K562 (cell line): ENCODE results near the gene CDRT15. TPM values are rescaled to one million over a fixed set of nuclear protein-coding genes. Genes with fewer than 3 reads are reported as not detected.

Experiments used
- ARID2 ChIP-seq: fragments of 450-650 bp; IDR thresholded peaks from 2 replicates; pipeline ENCODE4 v1.6.1; 2017; ENCODE audit warnings: antibody characterized with exemption, mild to moderate bottlenecking
- ARID4B ChIP-seq: sonication (generic); formaldehyde crosslinking; IDR thresholded peaks from 2 replicates; pipeline ENCODE4 v1.8.0; 2022; ENCODE audit warnings: mild to moderate bottlenecking, missing genetic modification reagents
- DPF2 ChIP-seq: fragments of 450-650 bp; IDR thresholded peaks from 2 replicates; pipeline ENCODE4 v1.6.1; 2016
- FOXM1 ChIP-seq, 2 experiments: fragments of 450-650 bp in 1 of 2; sonication (generic) in 1 of 2; formaldehyde crosslinking in 1 of 2; IDR thresholded peaks; 2 replicates each; pipeline versions ENCODE4 v1.6.1 to v1.9.0; 2017 to 2022; ENCODE audit warnings: low read depth in 2 of 2, mild to moderate bottlenecking in 2 of 2, missing genetic modification reagents in 1 of 2, moderate library complexity in 1 of 2
- PHB ChIP-seq: fragments of 250-450 bp; sonication (Bioruptor Pico); IDR thresholded peaks from 2 replicates; pipeline ENCODE4 v1.5.0; 2021
- PYGO2 ChIP-seq: fragments of 450-650 bp; IDR thresholded peaks from 2 replicates; pipeline ENCODE4 v1.6.1; 2016; ENCODE audit warnings: mild to moderate bottlenecking, missing genetic modification characterization, moderate library complexity, missing compliant biosample characterization
- TEAD1 ChIP-seq, 2 experiments: fragments of 450-650 bp in 1 of 2; sonication (generic) in 1 of 2; formaldehyde crosslinking; IDR thresholded peaks; 2 replicates each; pipeline versions ENCODE4 v1.4.0 to v1.8.0; 2020 to 2022; ENCODE audit warnings: mild to moderate bottlenecking in 2 of 2, missing genetic modification reagents in 1 of 2
- THAP12 ChIP-seq: fragments of 250-450 bp; sonication (Bioruptor Pico); IDR thresholded peaks from 2 replicates; pipeline ENCODE4 v1.9.0; 2021; ENCODE audit warnings: mild to moderate bottlenecking, inconsistent platforms
- ZBTB49 ChIP-seq: sonication (generic); formaldehyde crosslinking; IDR thresholded peaks from 2 replicates; pipeline ENCODE4 v1.8.0; 2022; ENCODE audit warnings: missing genetic modification reagents, mild to moderate bottlenecking, borderline replicate concordance
- ZBTB9 ChIP-seq: fragments of 450-650 bp; formaldehyde crosslinking; IDR thresholded peaks from 2 replicates; pipeline ENCODE4 v1.4.0; 2020; ENCODE audit warnings: mild to moderate bottlenecking, moderate library complexity
- ZNF41 ChIP-seq: fragments of 250-450 bp; sonication (Bioruptor Pico); conservative IDR thresholded peaks from 2 replicates; pipeline ENCODE4 v1.4.0; 2020; ENCODE audit warnings: mild to moderate bottlenecking
- ZNF592 ChIP-seq: fragments of 450-650 bp; IDR thresholded peaks from 2 replicates; pipeline ENCODE4 v1.6.1; 2017; ENCODE audit warnings: antibody characterized with exemption, mild to moderate bottlenecking
- ZNF644 ChIP-seq: fragments of 200-800 bp; sonication (Bioruptor generic); IDR thresholded peaks from 2 replicates; pipeline ENCODE4 v1.6.1; 2016; ENCODE audit warnings: low read depth, missing genetic modification characterization, missing compliant biosample characterization
- polyA plus RNA-seq, 8 experiments: library from polyadenylated mRNA; depleted of rRNA in 4 of 8; stranded (reverse) in 5 of 8; unstranded in 3 of 8; fragments of >200 nt; fragmentation: Nextera tagmentation in 2 of 8; fragmentation: Illumina TruSeq in 1 of 8; extraction: Ambion mirVana in 2 of 8; extraction: Trizol in 1 of 8; gene quantifications; 2 replicates each; pipeline versions ENCODE4 v1.2.1 to v1.2.3, GENCODE V29; 2011 to 2014; ENCODE audit warnings: inconsistent platforms in 1 of 8, missing spikeins in 1 of 8
- total RNA-seq, 7 experiments: library from RNA; depleted of rRNA in 6 of 7; stranded (reverse); fragments of >200 nt in 6 of 7; fragmentation: Illumina TruSeq in 2 of 7; extraction: Trizol in 2 of 7; gene quantifications; 2 replicates each; pipeline versions ENCODE4 v1.2.1 to v1.2.3, GENCODE V29; 2011 to 2021; ENCODE audit warnings: low replicate concordance in 1 of 7

Gene CDRT15
- total and polyA plus RNA-seq, 9 of the 15 experiments (the other 6 are each of a cell fraction or from before 2014, with no cell fraction given): not detected

GRCh38 chr17:14209215-14209614 is 27.4 kb downstream of the CDRT15 start (continued):
- TF ChIP-seq ZBTB49 (no peak), THAP12 (CRISPR knock-in tag) (no peak), ZBTB9 (CRISPR knock-in tag) (no peak), ZNF644 (tag) (no peak), ZNF592 (0 out of 2 replicates have a peak, but pooled peaks have one; percentile 30), DPF2 (peak; percentile 64; the same call in 1 of the 2 replicates), PHB (CRISPR knock-in tag) (no peak), ARID4B (CRISPR knock-in tag) (no peak), ARID2 (no peak), FOXM1 (IDR thresholded peaks at IDR 0.05; ENCODE audit: low read depth) (0 out of 2 replicates have a peak, but pooled peaks have one; percentile 18), FOXM1 (CRISPR knock-in tag; IDR thresholded peaks at IDR 0.05; ENCODE audit: low read depth) (no peak), ZNF41 (CRISPR knock-in tag) (no peak), PYGO2 (tag) (no peak), TEAD1 (CRISPR knock-in tag; IDR thresholded peaks at IDR 0.05) (no peak; a peak in 1 of 4 replicates)
